K562 (cell line): Measurements from ENCODE around the gene HGF. TPM values are rescaled to one million over a fixed set of nuclear protein-coding genes. Genes with fewer than 3 reads are reported as not detected.

ENCODE experiments used
- ATAC-seq: fragments of 200-7000 bp; cut with Tn5 transposase; 3 replicates; pipeline ENCODE4 v1.9.1; 2020; ENCODE audit warnings: moderate library complexity
- BruUV-seq: library from RNA; stranded (reverse); fragments of 400-500 nt; replicated peaks from 2 replicates; lab custom pipeline; 2021; lab: Mats Ljungman, UMichigan
- CTCF ChIA-PET: fragments of 300-600 bp; formaldehyde crosslinking; extraction: SDS; loops from one replicate; lab custom pipeline; 2021; ENCODE audit warnings: low intra/inter-chr PET ratio; lab: Yijun Ruan, JAX
- POLR2A ChIA-PET: fragments of 300-600, 350-650 bp; sonication (Branson Sonifier 250); formaldehyde crosslinking; extraction: SDS; loops from one replicate; lab custom pipeline; 2021; ENCODE audit warnings: antibody characterized with exemption, inconsistent platforms; lab: Yijun Ruan, JAX
- DNase-seq, 4 experiments: peaks; one replicate each; pipeline versions ENCODE4 v3.0.0 to v3.0.0-alpha.2; 2011 to 2018; ENCODE audit warnings: low spot score in 3 of 4, mixed read lengths in 3 of 4; ENCODE audit errors: extremely low read depth in 1 of 4
- FAIRE-seq: peaks from 2 replicates; lab custom pipeline; 2011; peaks lifted over from hg19 to GRCh38; lab: Jason Lieb, UNC
- H2AFZ ChIP-seq: 2 replicates; pipeline ENCODE4 v1.6.0; 2011; ENCODE audit warnings: low read depth, low read length, control low read depth, inconsistent platforms
- H3K27ac ChIP-seq: fragments of 200-600 bp; 3 replicates; pipeline ENCODE4 v1.8.0; 2011; ENCODE audit warnings: low read depth, mild to moderate bottlenecking, control low read depth, inconsistent platforms, low read length, moderate library complexity, mixed read lengths; ENCODE audit errors: extremely low read depth
- H3K27me3 ChIP-seq, 2 experiments: fragments of 300-600 bp in 1 of 2; 2 replicates in 1 of 2; 3 replicates in 1 of 2; pipeline versions ENCODE4 v1.6.0 to v1.8.0; 2011; ENCODE audit warnings: inconsistent platforms in 2 of 2, low read length in 2 of 2, mild to moderate bottlenecking in 1 of 2, mixed read lengths in 1 of 2, moderate library complexity in 1 of 2; ENCODE audit not compliant: control insufficient read depth in 2 of 2, insufficient read depth in 2 of 2
- H3K36me3 ChIP-seq: fragments of 300-600 bp; 3 replicates; pipeline ENCODE4 v1.8.0; 2011; ENCODE audit warnings: mild to moderate bottlenecking, low read length, inconsistent platforms; ENCODE audit not compliant: control insufficient read depth, insufficient read depth
- H3K4me1 ChIP-seq, 2 experiments: fragments of 200-600 bp in 1 of 2; replicated peaks in 1 of 2; 2 replicates in 1 of 2; 3 replicates in 1 of 2; pipeline versions ENCODE4 v1.5.1 to v1.8.0; 2011; ENCODE audit warnings: inconsistent platforms in 2 of 2, low read length in 2 of 2, mild to moderate bottlenecking in 1 of 2, mixed read lengths in 1 of 2, moderate library complexity in 1 of 2; ENCODE audit not compliant: control insufficient read depth in 2 of 2, insufficient read depth in 2 of 2
- H3K4me2 ChIP-seq: 2 replicates; pipeline ENCODE4 v1.6.1; 2011; ENCODE audit warnings: low read length, control low read depth, inconsistent platforms, mixed read lengths; ENCODE audit not compliant: insufficient read depth
- H3K4me3 ChIP-seq: fragments of 200-600 bp; sonication (generic), shearing (Covaris generic); 2 replicates; pipeline ENCODE4 v1.5.1; 2016; ENCODE audit warnings: control low read depth, inconsistent platforms
- H3K79me2 ChIP-seq: fragments of 200-600 bp; 3 replicates; pipeline ENCODE4 v1.8.0; 2011; ENCODE audit warnings: low read length, inconsistent platforms; ENCODE audit not compliant: control insufficient read depth, insufficient read depth
- H3K9ac ChIP-seq, 2 experiments: 2 replicates each; pipeline versions ENCODE4 v1.6.0 to v1.6.1; 2011; ENCODE audit warnings: low read depth in 2 of 2, low read length in 2 of 2, control low read depth in 1 of 2, inconsistent platforms in 1 of 2, mild to moderate bottlenecking in 1 of 2, mixed read lengths in 1 of 2; ENCODE audit not compliant: insufficient read depth in 1 of 2
- H3K9me1 ChIP-seq: one replicate; pipeline ENCODE4 v1.6.0; 2011; ENCODE audit warnings: inconsistent platforms, mild to moderate bottlenecking, low read length, moderate library complexity; ENCODE audit not compliant: control insufficient read depth, insufficient read depth
- H3K9me3 ChIP-seq: replicated peaks from 2 replicates; pipeline ENCODE4 v1.5.1; 2011; ENCODE audit warnings: low read depth, low read length, inconsistent platforms; ENCODE audit not compliant: control insufficient read depth, insufficient read depth
- H4K20me1 ChIP-seq: replicated peaks from 2 replicates; pipeline ENCODE4 v1.6.1; 2011; ENCODE audit warnings: low read length, inconsistent platforms, mixed read lengths; ENCODE audit not compliant: control insufficient read depth, insufficient read depth
- ARID3A ChIP-seq: IDR thresholded peaks from 2 replicates; pipeline ENCODE4 v1.6.1; 2012; ENCODE audit warnings: low read depth, low read length, improper control_type of control experiment, borderline replicate concordance
- CREB1 ChIP-seq, 2 experiments: sonication (generic) in 1 of 2; formaldehyde crosslinking in 1 of 2; IDR thresholded peaks; 2 replicates each; pipeline versions ENCODE4 v1.6.1 to v1.8.0; 2012 to 2022; ENCODE audit warnings: inconsistent platforms in 1 of 2, mild to moderate bottlenecking in 1 of 2, missing genetic modification reagents in 1 of 2, moderate library complexity in 1 of 2
- RBM25 ChIP-seq: fragments of 200-400 bp; formaldehyde crosslinking; IDR thresholded peaks from 2 replicates; pipeline ENCODE4 v1.6.1; 2018; ENCODE audit warnings: low read length, low read depth, moderate library complexity; ENCODE audit not compliant: severe bottlenecking
- RREB1 ChIP-seq: fragments of 250-450 bp; sonication (Bioruptor Pico); IDR thresholded peaks from 2 replicates; pipeline ENCODE4 v1.4.0; 2020
- SNIP1 ChIP-seq: fragments of 450-650 bp; IDR thresholded peaks from 2 replicates; pipeline ENCODE4 v1.7.1; 2017; ENCODE audit warnings: low read depth, mild to moderate bottlenecking
- THRAP3 ChIP-seq: fragments of 450-650 bp; IDR thresholded peaks from 2 replicates; pipeline ENCODE4 v1.6.1; 2016; ENCODE audit warnings: mild to moderate bottlenecking, inconsistent platforms, borderline replicate concordance
- XRCC5 ChIP-seq: fragments of 200-400 bp; formaldehyde crosslinking; IDR thresholded peaks from 2 replicates; pipeline ENCODE4 v1.6.1; 2017; ENCODE audit warnings: low read depth, mild to moderate bottlenecking, low read length
- ZBTB34 ChIP-seq: fragments of 250-450 bp; sonication (Bioruptor Pico); IDR thresholded peaks from 2 replicates; pipeline ENCODE4 v1.8.0; 2021; ENCODE audit warnings: mild to moderate bottlenecking, moderate library complexity
- ZBTB7A ChIP-seq: IDR thresholded peaks from 2 replicates; pipeline ENCODE4 v1.6.1; 2011; ENCODE audit warnings: low read depth, mild to moderate bottlenecking, low read length, moderate library complexity, borderline replicate concordance; ENCODE audit not compliant: control insufficient read depth
- ZNF24 ChIP-seq: fragments of 450-650 bp; IDR thresholded peaks from 2 replicates; pipeline ENCODE4 v1.6.1; 2016
- WGBS: fragments of 100-300 bp; shearing (Covaris generic); methylation state at CpG from one replicate; pipeline ENCODE4 v1.1.6; 2016; ENCODE audit warnings: low coverage, mixed read lengths; ENCODE audit not compliant: insufficient coverage; ENCODE audit errors: missing lambda C conversion rate; 5-methylcytosine and 5-hydroxymethylcytosine counted together
- in situ Hi-C: fragments of 300-500 bp; cut with MboI; formaldehyde crosslinking; loops from 4 replicates; pipeline ENCODE4 v1.15.0; 2018; ENCODE audit warnings: inconsistent platforms, mixed read lengths
- intact Hi-C: fragments of 100-400 bp; cut with micrococcal nuclease; formaldehyde crosslinking; loops from 2 replicates; pipeline ENCODE4 v1.14.2; 2022
- polyA plus RNA-seq, 8 experiments: library from polyadenylated mRNA; depleted of rRNA in 4 of 8; stranded (reverse) in 5 of 8; unstranded in 3 of 8; fragments of >200 nt; fragmentation: Nextera tagmentation in 2 of 8; fragmentation: Illumina TruSeq in 1 of 8; extraction: Ambion mirVana in 2 of 8; extraction: Trizol in 1 of 8; gene quantifications; 2 replicates each; pipeline versions ENCODE4 v1.2.1 to v1.2.3, GENCODE V29; 2011 to 2014; ENCODE audit warnings: inconsistent platforms in 1 of 8, missing spikeins in 1 of 8
- total RNA-seq, 7 experiments: library from RNA; depleted of rRNA in 6 of 7; stranded (reverse); fragments of >200 nt in 6 of 7; fragmentation: Illumina TruSeq in 2 of 7; extraction: Trizol in 2 of 7; gene quantifications; 2 replicates each; pipeline versions ENCODE4 v1.2.1 to v1.2.3, GENCODE V29; 2011 to 2021; ENCODE audit warnings: low replicate concordance in 1 of 7

Gene HGF
- total and polyA plus RNA-seq, 9 of the 15 experiments (the other 6 are each of a cell fraction or from before 2014, with no cell fraction given): 0.02 TPM; not detected in 8

- no peak for TF ChIP-seq XRCC5
These were observed 93.6 kb downstream of the HGF start (continued) for GRCh38 chr7:81676105-81676811.

- in situ Hi-C loops: no loop called here
- 0% methylated on average over 2 of the region's 2 CpGs for WGBS
- Histone ChIP-seq H3K4me2 (no peak overlapping the region), H3K79me2 (no peaks in the 10 kb centered on the region)
- POLR2A ChIA-PET: no interaction called here
- no peak for TF ChIP-seq RREB1 (CRISPR knock-in tag)
- TF ChIP-seq ZBTB7A: no peak
- TF ChIP-seq CREB1 (IDR thresholded peaks at IDR 0.05): no peak
- TF ChIP-seq CREB1 (CRISPR knock-in tag; IDR thresholded peaks at IDR 0.05): no peak
- TF ChIP-seq ZNF24: no peak
- no peak for TF ChIP-seq THRAP3
- no peak for TF ChIP-seq SNIP1
- no peak for TF ChIP-seq RBM25
- no peak for TF ChIP-seq ARID3A
- TF ChIP-seq ZBTB34 (CRISPR knock-in tag): no peak
- TF ChIP-seq, all 486 proteins: peak for 0
- Histone ChIP-seq H3K27ac (no peak overlapping the region), H4K20me1 (no peaks in the 10 kb centered on the region), H2AFZ (no peak overlapping the region), H3K4me3 (no peak overlapping the region), H3K4me1 (no peaks in the 10 kb centered on the region), H3K36me3 (no peaks in the 10 kb centered on the region), H3K9me1 (no peaks in the 10 kb centered on the region), H3K9ac (no peak overlapping the region), H3K9me3 (no peaks in the 10 kb centered on the region; the same call in 1 of the 2 replicates), H3K27me3 (no peaks in the 10 kb centered on the region)
- BruUV-seq: no TSS peak
- intact Hi-C loops: no loop called here
- no peak for FAIRE-seq
- DNase-seq: no peak
- CTCF ChIA-PET: no interaction called here
- no peak for ATAC-seq
These were observed 95.4 kb downstream of the HGF start for GRCh38 chr7:81674431-81674830.
